RCC 7860 (cell line): ENCODE data around the gene SBF2.
"Not testable (repeated sequence)": the region's sequence is repeated elsewhere in the genome, so short reads cannot be mapped to it uniquely, and the experiment has no call there.

Experiments used
- DNase-seq: peaks from one replicate; pipeline ENCODE4 v3.0.0-alpha.2; 2015; ENCODE audit warnings: low spot score
- FAIRE-seq: peaks from 2 replicates; lab custom pipeline; 2012; peaks lifted over from hg19 to GRCh38; lab: Jason Lieb, UNC

SBF2 gene

DNA sequence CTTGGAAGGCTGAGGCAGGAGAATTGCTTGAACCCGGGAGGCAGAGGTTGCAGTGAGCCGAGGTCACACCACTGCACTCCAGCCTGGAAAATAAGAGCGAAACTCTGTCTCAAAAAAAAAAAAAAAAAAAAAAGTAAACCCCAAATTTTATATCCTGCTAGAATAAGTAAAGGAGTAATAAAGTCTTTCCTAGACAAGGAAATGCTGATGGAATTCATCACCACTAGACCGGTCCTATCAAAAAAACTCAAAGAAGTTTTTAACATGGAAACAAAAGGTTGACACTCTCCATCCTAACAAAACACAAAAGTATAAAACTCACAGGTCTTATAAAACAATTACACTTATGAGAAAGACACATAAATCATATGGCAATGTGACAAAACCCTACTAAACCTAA is 213.9 kb downstream of the SBF2 start:
- DNase-seq (no peak), FAIRE-seq (no peak)

DNA sequence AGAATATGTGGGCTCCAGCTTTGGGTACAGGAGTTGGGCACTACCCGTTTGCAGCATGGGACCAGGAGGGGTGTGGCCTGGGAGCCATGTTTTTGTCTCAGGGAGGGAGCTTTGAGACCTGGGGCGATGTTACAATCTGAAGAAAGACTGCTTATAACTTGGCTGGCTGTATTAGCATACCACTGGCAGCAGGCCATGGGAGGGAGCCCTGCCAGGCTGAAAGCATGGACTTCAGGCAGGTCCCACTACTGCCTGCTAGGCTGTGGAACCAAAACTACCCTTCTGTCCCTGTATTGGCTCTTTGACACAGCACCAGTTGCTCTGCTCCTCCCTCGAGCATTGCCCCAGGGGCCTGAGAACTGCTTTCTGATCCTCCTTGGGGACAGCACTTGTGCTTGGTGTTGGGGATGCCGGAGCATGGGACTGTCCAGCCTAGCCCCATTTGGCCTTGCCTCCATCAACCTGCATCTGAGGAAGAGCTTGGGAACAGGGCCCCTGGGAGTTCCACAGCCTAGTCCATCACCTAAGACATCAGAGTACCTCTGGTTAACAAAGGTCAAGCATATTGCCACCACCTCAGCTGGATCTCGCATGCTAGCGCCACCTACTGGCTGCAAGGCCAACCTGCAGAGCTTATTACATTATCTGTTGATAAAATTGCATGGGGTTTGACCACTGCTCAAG is 217.4 kb downstream of the SBF2 start:
- DNase-seq (no peak), FAIRE-seq (no peak)

- DNase-seq (no peak), FAIRE-seq (no peak)
These were observed 218.9 kb downstream of the SBF2 start for GRCh38 chr11:10075141-10075540.

GRCh38 chr11:10072841-10073240 is 221.2 kb downstream of the SBF2 start:
- DNase-seq, result no peak
- FAIRE-seq, result no peak

- no peak for DNase-seq
These were observed 221.9 kb downstream of the SBF2 start for GRCh38 chr11:10072142-10072541.

DNA sequence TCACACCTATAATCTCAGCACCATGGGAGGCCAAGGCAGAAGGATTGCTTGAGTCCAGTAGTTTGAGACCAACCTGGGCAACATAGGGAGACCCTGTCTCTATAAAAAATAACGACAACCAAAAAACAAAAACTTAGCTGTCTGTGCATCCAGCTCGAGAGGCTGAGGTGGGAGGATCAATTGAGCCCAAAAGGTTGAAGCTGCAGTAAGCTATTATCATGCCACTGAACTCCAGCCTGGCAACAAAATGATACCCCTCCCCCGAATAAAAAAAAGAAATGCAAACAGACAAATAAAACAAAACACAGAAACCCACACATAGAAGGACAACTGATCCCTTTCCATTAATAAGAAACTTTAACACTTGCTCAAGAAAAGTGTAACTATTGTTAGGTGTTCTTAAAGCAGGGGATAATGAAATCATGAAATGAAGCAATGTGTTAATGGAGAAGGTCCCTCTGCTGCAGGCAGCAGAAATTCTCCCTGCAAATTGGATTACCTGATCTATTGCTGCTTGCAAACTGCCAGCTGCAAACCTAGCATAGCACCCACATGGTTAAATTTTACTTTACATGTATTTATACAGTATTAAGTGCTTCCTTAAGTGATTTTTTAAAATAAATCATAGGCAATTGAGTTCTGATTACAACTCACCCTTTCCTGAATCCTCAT is 226.3 kb downstream of the SBF2 start:
- FAIRE-seq, result no peak
- no peak for DNase-seq

More at GRCh38 chr11:10072142-10072541, 221.9 kb downstream of the SBF2 start:
- FAIRE-seq, result no peak

DNA sequence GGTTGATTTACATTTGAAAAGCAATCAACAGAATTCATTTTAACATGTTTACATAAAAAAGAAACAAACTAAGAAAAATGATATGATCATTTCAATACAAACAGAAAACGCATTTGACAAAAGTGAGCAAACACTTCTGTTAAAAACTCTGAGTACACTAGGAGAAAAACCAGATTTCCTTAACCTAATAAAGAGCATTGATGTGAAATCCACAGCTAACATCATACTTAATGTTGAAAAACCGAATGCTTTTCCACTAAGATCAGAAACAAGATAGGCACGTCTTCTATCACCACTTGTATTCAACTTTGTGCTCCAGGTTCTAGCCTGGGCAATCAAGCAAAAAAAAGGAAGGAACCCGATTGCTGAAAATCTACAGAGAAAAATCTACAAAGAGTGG is 227.6 kb downstream of the SBF2 start:
- DNase-seq (no peak), FAIRE-seq (no peak)

GRCh38 chr11:10064828-10065227 is 229.2 kb downstream of the SBF2 start:
- FAIRE-seq, result no peak
- DNase-seq, result no peak

- DNase-seq (no peak), FAIRE-seq (no peak)
These were observed 235.7 kb downstream of the SBF2 start for GRCh38 chr11:10058356-10058755.

DNA sequence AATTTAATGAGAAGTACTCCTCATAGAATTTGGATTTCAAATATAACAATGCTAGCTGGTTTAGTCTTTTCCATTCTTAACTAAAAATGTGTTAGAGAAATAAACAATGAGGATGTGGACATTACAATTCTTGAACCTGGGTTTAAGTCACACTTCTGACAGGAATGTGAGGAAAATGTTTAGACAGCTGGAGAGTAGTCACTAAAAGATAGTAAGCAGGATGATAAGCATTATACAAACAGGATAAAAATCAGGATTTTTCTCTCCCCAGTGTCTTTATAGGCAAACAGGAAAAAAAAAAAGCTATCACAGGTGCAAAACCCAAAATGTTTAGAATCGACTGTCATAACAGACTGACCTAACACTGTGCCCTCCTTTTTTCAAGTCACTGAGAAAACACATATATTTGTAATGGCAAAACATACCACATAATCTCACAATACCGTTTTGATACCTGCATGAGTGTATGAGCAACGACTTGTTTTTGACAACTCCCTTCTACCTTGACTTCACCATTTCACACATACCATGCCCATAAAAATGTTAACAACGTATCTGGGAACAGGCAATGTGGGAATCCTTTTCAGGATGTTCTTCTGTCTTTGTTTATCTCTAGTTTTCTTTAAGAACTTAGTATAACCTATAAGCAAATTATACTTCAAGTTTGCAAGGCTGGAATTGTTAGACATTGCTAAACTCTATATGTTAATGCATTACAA is 242.0 kb downstream of the SBF2 start:
- FAIRE-seq (no peak), DNase-seq (no peak)

DNA sequence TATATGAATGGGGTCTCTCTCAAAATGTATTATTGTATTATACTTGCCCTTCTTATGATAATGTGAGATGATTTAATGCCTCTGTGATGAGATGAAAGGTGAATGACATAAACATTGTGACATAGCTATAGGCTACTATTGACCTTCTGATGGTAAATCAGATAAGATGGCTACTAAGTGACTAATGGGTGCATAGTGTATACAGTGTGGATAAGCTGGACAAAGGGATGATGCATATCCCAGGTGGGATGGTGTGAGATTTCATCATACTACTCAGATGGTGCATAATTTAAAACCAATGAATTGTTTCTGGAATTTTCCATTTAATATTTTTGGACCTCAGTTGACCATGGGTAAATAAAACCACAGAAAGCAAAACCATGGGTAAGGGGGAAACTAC is 243.5 kb downstream of the SBF2 start:
- DNase-seq (no peak), FAIRE-seq (no peak)

DNA sequence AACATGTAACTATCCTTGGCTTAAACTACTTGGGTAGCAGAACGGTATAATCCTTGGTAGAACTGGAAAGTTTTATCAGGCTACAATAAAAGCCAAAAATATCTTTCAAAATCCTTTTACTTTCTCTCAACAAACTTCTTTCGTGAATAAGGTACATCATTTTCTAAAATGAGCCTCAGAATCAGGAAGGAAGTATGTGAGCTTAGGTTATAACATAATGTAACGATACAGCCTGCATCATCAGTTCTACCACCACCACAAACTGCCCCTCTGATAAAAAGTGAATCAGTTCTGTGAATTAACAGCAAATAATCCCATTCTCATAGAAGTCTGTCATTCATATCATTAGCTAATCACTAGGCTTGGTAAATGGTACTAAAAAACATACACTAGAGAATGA is 244.3 kb downstream of the SBF2 start:
- FAIRE-seq (no peak), DNase-seq (no peak)

DNA sequence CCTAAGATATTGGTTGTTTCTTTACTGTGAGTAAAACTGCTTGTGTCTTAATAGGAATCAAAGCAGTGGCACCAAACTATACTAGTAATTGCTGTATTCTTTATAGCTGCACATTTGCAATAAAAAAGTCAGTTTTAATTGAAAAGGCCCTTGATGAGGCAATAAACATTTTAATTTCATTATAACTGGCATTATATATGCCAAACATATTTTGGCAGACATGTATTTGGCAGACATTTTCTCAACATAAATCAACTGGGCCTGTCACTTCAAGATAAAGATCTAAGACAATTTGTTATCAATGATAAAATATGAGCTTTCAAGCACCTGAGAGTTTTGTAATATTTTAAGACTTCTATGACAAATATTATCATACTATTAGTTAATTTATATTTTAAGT is 245.7 kb downstream of the SBF2 start:
- no peak for FAIRE-seq
- DNase-seq, result no peak

DNA sequence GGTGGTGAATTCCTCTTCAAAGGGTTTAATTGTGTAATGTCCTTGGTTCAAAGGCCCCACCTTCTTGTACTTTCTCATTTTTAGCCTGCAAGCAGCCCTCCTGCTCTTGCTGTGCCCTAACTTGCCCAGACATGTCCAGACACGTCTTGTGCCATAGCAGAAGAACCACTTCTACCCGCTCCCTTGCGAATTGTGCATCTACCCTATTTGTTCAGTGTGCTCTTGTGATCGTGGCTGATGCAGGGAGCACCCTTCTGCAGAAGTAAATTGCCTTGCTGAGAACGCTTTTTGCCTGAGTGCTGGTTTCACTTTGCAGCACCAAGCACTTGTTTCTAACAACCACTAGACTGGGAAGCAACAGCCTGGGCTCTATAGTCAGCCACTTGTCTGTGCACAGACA is 249.4 kb downstream of the SBF2 start:
- no peak for DNase-seq

GRCh38 chr11:10042699-10043098 is 251.3 kb downstream of the SBF2 start:
- FAIRE-seq (no peak), DNase-seq (no peak)

More for the DNA sequence above, 249.4 kb downstream of the SBF2 start:
- no peak for FAIRE-seq

GRCh38 chr11:10041748-10042446 is 252.1 kb downstream of the SBF2 start:
- DNase-seq, result no peak
- no peak for FAIRE-seq

GRCh38 chr11:10041332-10041731 is 252.7 kb downstream of the SBF2 start:
- DNase-seq, result no peak
- FAIRE-seq, result no peak

GRCh38 chr11:10038521-10039302 is 255.3 kb downstream of the SBF2 start:
- no peak for DNase-seq
- no peak for FAIRE-seq

- not testable (repeated sequence) for FAIRE-seq
These were observed 258.1 kb downstream of the SBF2 start for GRCh38 chr11:10035932-10036331.

DNA sequence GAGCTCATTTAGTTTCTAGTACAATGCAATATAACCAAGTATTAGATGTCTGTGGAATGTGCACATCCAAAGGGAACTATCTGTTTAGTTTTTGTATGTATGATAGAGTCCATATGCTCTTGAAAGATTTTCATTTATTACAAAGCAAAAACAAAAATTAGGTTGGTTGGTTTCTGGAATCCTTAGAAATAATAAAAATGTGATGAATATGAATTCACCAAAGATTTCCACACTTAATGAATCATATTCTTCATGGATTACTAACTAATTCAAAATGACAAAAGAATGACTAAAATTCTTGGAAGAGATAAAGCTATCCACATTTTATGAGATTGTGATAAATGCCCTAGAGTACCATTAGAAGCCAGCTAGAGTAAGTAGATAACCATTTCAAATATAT is 261.1 kb downstream of the SBF2 start:
- FAIRE-seq, result no peak
- DNase-seq, result no peak

More at GRCh38 chr11:10035932-10036331, 258.1 kb downstream of the SBF2 start:
- not testable (repeated sequence) for DNase-seq

- DNase-seq, result no peak
- no peak for FAIRE-seq
These were observed 263.9 kb downstream of the SBF2 start for GRCh38 chr11:10030122-10030490.
